Tibial artery (tissue), 4 donors: Measurements from ENCODE around the gene C2orf76.

Experiments
- DNase-seq, 2 donors: peaks; one replicate each; pipeline ENCODE4 v3.0.0-alpha.2; 2019
- H3K27ac ChIP-seq, 2 donors: fragments of 200-600 bp; sonication (generic) in 1 of 2; 1 replicate in 1 of 2; 2 replicates in 1 of 2; pipeline ENCODE4 v1.5.1; 2018 to 2019; ENCODE audit warnings: mild to moderate bottlenecking in 1 of 2
- H3K27me3 ChIP-seq, 2 donors: fragments of 200-600 bp; sonication (generic) in 1 of 2; one replicate each; pipeline versions ENCODE4 v1.5.1 to v1.6.0; 2016 to 2019
- H3K36me3 ChIP-seq, 3 donors: fragments of 200-600 bp; sonication (generic) in 2 of 3; one replicate each; pipeline ENCODE4 v1.5.1; 2016 to 2019; ENCODE audit warnings: mild to moderate bottlenecking in 2 of 3
- H3K4me1 ChIP-seq, 4 donors: fragments of 200-600 bp; sonication (generic) in 2 of 4; 1 replicate in 3 of 4; 2 replicates in 1 of 4; pipeline ENCODE4 v1.5.1; 2016 to 2019
- H3K4me3 ChIP-seq, 2 donors: fragments of 200-600 bp; sonication (generic) in 1 of 2; 1 replicate in 1 of 2; 2 replicates in 1 of 2; pipeline ENCODE4 v1.5.1; 2018 to 2019; ENCODE audit warnings: mild to moderate bottlenecking in 2 of 2
- H3K9me3 ChIP-seq, 3 donors: fragments of 200-600 bp; sonication (generic) in 1 of 3; one replicate each; pipeline ENCODE4 v1.5.1; 2016 to 2019
- CTCF ChIP-seq, 2 experiments: fragments of 200-600 bp in 1 of 2; fragments of 450-650 bp in 1 of 2; IDR thresholded peaks; one replicate each; pipeline ENCODE4 v1.5.1; 2017 to 2019; ENCODE audit warnings: antibody characterized with exemption in 2 of 2, mild to moderate bottlenecking in 1 of 2, moderate library complexity in 1 of 2
- intact Hi-C: fragments of 100-400 bp; cut with DNase I; formaldehyde crosslinking; loops from one replicate; pipeline ENCODE4 v1.15.0; 2023; ENCODE audit warnings: low total_unique reads

C2orf76 gene

GRCh38 chr2:119326938-119327337 is 39.7 kb downstream of the C2orf76 start:
- Histone ChIP-seq H3K4me1 (no peaks in the 10 kb centered on the region), H3K27ac (no peak overlapping the region), H3K4me3 (no peak overlapping the region), H3K9me3 (no peaks in the 10 kb centered on the region), H3K27me3 (no peaks in the 10 kb centered on the region), H3K36me3 (no peaks in the 10 kb centered on the region)
- DNase-seq, result no peak
- no peak for TF ChIP-seq CTCF (IDR thresholded peaks at IDR 0.05)
- intact Hi-C loops, result no loop called here

- Histone ChIP-seq H3K4me3 (no peak overlapping the region), H3K36me3 (no peaks in the 10 kb centered on the region), H3K4me1 (no peaks in the 10 kb centered on the region), H3K27ac (no peak overlapping the region), H3K27me3 (no peaks in the 10 kb centered on the region), H3K9me3 (no peaks in the 10 kb centered on the region)
- DNase-seq, result no peak
- intact Hi-C loops, result no loop called here
- TF ChIP-seq CTCF (IDR thresholded peaks at IDR 0.05), result no peak
Observed at GRCh38 chr2:119324685-119325270, 41.9 kb downstream of the C2orf76 start.

GRCh38 chr2:119323459-119323858 is 43.2 kb downstream of the C2orf76 start:
- Histone ChIP-seq H3K9me3 (no peaks in the 10 kb centered on the region), H3K36me3 (no peaks in the 10 kb centered on the region), H3K4me3 (no peak overlapping the region), H3K4me1 (no peaks in the 10 kb centered on the region), H3K27ac (no peak overlapping the region), H3K27me3 (no peaks in the 10 kb centered on the region)
- DNase-seq, result no peak
- TF ChIP-seq CTCF (IDR thresholded peaks at IDR 0.05), result no peak
- intact Hi-C loops, result no loop called here

- Histone ChIP-seq H3K27me3 (no peaks in the 10 kb centered on the region), H3K4me1 (peaks cover 0 to 6% (median 0%) of the 10 kb centered on the region in 4 donors), H3K27ac (no peak overlapping the region), H3K4me3 (no peak overlapping the region), H3K9me3 (no peaks in the 10 kb centered on the region), H3K36me3 (no peaks in the 10 kb centered on the region)
- intact Hi-C loops, result no loop called here
- no peak for TF ChIP-seq CTCF (IDR thresholded peaks at IDR 0.05)
- no peak for DNase-seq
Observed at GRCh38 chr2:119319593-119319992, 47.0 kb downstream of the C2orf76 start.

- no peak for TF ChIP-seq CTCF (IDR thresholded peaks at IDR 0.05)
- Histone ChIP-seq H3K36me3 (no peaks in the 10 kb centered on the region), H3K4me1 (peaks cover 0 to 6% (median 0%) of the 10 kb centered on the region in 4 donors), H3K27me3 (no peaks in the 10 kb centered on the region), H3K4me3 (no peak overlapping the region), H3K9me3 (no peaks in the 10 kb centered on the region), H3K27ac (no peak overlapping the region)
- intact Hi-C loops, result no loop called here
- no peak for DNase-seq
Observed at GRCh38 chr2:119317554-119317953, 49.1 kb downstream of the C2orf76 start.

- Histone ChIP-seq H3K36me3 (peaks cover 0 to 6% (median 5%) of the 10 kb centered on the region in 3 donors), H3K4me1 (peaks cover 0 to 6% (median 0%) of the 10 kb centered on the region in 4 donors), H3K9me3 (no peaks in the 10 kb centered on the region), H3K4me3 (no peak overlapping the region), H3K27ac (no peak overlapping the region), H3K27me3 (no peaks in the 10 kb centered on the region)
- intact Hi-C loops, result no loop called here
- DNase-seq, result no peak
- TF ChIP-seq CTCF (IDR thresholded peaks at IDR 0.05), result no peak
Observed at GRCh38 chr2:119316066-119316465, 50.6 kb downstream of the C2orf76 start.
